HG03175 (cell line): ENCODE results near the gene DNMBP.
"Not testable (repeated sequence)": the region's sequence is repeated elsewhere in the genome, so short reads cannot be mapped to it uniquely, and the experiment has no call there.

ENCODE experiments used
- ATAC-seq: cut with Tn5 transposase; IDR thresholded peaks from one replicate; pipeline ENCODE4 v1.9.1; 2021; ENCODE audit warnings: mild to moderate bottlenecking, moderate library complexity; ENCODE audit not compliant: unreplicated experiment

Gene DNMBP

DNA sequence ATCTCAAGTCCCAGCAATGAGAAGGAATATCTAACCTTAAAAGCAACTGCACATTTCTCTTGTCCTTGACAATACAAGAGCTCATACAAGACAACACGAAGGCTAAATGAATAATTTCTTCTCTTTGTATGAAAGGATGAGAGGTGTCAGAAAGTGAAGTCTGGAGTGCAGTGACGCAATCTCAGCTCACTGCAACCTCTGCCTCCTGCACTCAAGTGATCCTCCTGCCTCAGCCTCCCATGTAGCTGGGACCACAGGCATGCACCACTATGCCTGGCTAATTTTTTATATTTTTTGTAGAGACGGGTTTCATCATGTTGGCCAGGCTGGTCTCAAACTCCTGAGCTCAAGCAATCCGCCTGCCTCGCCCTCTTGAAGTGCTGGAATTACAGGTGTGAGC is 24.1 kb downstream of the DNMBP start:
- ATAC-seq = not testable (repeated sequence)

DNA sequence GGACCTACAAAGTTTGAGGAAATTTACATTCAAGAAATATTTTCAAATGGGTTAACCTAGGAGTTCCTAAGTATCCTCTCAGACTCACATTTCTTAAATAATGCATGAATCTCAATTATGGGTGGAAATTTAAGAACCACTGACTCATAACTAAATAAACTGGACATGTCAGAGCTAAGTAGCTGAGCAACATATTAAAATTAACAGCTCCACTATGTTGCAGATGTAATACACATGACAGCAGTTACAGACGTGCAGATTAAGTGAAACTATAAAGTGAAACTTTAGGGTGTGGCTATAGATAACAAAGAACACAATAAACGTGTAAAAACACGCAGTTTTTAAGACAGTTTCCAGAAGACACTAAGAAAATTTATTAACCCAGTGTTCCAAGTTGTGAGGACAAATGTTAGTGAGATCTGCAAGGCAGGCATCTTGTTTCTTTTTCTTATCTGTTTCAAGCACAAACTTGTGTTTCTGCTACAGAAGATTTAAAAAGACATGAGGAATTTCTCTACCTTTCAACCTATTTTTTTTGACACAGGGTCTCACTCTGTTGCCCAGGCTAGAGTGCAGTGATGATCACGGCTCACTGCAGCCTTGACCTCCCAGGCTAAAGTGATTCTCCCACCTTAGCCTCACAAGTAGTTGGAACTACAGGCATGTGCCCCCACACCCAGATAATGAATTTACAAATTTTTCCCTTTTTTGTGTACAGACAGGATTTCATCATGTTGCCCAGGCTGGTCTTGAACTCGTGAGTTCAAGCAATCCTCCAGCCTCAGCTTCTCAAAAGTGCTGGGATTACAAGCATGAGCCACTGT is 25.3 kb downstream of the DNMBP start:
- peak; percentile 45 for ATAC-seq

DNA sequence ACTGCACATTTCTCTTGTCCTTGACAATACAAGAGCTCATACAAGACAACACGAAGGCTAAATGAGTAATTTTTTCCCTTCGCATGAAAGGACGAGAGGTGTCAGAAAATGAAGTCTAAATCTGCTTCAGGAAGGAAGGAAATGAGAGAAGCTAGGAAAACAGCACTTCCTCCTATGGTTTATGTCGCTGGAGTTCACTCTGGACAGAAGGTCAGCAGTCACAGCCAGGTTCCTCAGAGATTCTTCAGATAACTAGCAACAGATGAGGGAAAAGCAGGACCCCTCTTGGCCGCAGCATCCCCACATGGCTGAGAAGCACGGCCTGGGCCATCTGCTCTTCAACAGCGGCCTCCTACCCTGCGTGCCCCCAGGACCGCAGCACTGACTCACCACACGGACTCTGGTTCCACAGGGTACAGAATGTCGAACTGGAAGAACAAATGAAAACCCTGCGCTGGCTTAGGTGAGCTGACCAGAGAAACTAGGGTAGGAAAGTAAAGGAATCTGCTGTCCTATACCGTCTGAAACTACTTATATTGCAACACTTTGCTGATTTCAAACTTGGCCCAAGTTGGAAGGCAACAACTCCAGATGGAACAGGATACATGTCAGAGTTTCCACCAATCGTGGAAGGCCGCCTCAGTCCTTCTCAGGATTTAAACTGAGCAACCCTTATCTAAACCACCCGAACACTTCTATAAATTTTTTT is 26.3 kb downstream of the DNMBP start:
- peak; percentile 60 for ATAC-seq

- no peak for ATAC-seq
These were observed 27.0 kb downstream of the DNMBP start for GRCh38 chr10:99982728-99983127.

GRCh38 chr10:99981581-99982199 is 28.1 kb downstream of the DNMBP start:
- no peak for ATAC-seq

GRCh38 chr10:99979066-99979685 is 30.6 kb downstream of the DNMBP start:
- no peak for ATAC-seq

GRCh38 chr10:99977916-99978315 is 31.8 kb downstream of the DNMBP start:
- ATAC-seq = no peak

DNA sequence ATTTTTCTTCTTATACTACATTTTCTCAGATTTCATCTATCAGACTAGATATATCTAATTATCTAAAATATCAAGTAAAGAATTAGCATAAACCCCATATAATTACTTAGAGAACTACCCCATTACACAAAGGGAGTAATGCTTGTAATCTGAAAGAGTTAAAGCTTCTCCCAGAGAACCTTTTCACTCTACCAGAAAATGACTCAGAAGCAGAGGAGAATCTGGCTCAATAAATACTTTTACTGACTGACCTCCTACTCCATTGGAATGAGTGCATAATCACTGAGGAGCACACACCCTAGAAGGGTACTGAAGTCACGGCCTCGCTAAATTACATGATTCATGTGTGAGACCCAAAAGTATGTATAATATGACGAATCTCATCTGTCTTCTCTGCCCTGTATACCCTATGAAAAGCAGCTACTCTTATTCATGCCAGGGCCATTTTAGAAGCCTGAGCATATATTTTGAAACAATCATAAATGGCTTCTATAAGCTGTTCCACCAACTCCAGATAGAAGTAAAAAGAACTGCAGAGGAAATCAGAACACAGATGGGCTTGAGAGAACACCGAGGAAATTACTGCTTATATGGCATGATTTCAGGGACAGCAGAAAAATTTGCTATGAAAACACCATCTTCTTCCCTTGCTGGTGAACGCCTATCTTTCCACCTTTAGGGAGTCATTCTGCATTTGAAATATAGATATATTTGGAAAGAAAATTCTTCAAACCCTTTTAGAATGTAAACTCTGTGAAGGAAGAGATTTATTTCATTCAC is 32.7 kb downstream of the DNMBP start:
- no peak for ATAC-seq

DNA sequence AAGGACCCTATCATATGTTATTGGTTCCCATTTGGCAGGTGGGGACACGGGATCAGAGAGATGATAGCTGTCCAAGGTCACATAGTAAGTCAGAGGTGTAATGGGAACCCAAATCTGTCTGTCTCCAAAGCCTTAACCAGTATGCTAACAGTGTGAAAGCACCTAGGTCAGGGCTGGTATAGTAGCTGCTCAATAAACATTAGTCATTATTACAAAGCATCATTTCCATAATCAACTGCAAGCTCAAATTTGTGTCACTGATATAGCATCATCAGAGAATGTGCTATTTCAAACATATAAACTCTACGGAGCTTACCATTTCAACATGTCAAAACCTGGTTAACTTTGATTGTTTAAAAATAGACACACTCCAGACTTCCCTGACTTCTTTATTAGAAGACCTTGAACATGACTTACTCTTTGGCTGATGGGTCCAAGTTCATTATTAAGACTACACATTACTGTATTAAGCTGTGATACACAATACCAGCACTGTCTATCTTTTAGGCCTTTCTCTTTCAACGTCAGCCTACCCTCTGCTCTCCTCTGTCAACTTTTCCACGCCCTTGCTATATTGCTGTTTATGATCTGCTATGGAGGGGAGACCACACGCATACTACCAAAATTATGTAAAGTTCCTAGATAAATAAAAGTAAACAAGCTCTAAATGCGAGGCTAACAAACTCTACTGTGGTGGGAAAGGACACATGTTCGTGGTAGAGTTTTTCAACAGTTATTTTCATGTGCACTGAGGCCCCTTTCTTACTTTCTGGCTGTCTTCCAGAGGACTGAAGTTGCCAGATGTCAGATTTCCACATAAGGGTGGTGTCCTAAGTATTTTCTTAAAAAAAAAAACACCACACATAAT is 33.6 kb downstream of the DNMBP start:
- ATAC-seq = peak; percentile 20

- ATAC-seq = peak; percentile 48
These were observed 34.5 kb downstream of the DNMBP start for GRCh38 chr10:99975106-99975829.

DNA sequence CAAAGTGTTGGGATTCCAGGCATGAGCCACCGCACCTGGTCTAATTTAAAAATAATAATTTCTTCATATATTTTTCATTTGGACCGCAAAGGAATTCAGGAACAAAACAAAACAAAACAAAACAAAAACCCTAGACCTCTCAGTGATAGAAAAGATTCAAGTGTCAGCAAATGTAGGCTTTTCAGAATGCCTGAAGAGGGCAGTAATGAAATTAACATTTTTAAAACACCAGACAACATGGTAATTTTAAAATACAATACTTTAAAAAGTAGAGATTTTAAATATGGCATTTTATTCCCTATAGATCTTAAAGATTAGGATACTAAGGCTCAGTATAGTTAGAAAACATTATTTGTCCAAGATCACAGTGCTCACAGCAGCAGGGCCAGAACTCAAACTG is 36.6 kb downstream of the DNMBP start:
- ATAC-seq = no peak

- no peak for ATAC-seq
These were observed 41.8 kb downstream of the DNMBP start for GRCh38 chr10:99967961-99968360.

- no peak for ATAC-seq
These were observed 43.4 kb downstream of the DNMBP start for GRCh38 chr10:99966306-99966705.

DNA sequence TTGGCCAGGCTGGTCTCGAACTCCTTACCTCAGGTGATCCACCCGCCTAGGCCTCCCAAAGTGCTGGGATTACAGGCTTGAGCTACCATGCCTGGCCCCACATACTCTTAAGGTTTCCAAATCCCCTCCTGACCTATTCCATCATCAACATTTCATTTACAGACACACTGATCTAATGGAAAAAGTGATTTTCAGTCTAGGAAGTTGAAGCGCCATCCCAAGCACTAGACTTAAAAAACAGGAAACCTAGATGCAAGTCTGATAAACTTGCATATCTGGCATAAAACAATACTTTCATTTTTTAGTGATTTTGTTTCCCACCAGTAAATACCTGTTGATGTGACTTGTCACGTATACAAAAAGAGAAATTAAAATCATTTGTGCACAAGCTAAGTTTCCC is 44.0 kb downstream of the DNMBP start:
- ATAC-seq = no peak

- no peak for ATAC-seq
These were observed 45.0 kb downstream of the DNMBP start for GRCh38 chr10:99964791-99965190.

DNA sequence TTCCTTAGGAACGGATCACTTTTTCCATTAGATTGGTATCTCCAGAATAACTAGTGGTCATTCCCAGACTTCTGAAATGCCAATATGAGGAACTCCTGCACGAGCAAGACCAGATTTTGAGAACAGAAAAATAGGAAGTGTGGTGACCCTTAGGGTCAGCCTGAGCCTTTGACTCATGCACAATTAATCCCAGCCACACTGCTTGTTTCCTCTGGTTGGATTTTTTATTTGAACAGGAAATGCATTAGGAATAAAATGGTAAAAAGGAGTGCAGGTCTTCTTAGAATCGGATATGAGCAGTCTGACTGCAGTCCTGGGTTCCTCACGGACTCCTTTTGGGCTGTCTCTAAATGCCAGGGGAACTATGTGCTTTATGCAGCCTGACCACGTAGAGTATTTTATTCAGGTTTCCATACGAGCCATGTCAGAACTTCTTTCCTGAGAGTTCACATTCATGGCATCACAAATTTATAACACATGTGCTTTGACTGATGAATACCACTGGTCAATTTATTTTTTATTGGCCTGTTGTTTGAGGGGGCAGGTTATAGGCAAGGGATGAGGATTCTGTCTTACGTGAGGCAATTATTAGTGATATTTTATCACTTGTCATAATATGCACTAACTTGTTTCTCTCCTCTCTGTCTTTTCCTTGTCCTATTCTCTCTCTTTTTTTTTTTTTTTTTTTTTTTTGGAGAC is 46.1 kb downstream of the DNMBP start:
- ATAC-seq = not testable (repeated sequence)

DNA sequence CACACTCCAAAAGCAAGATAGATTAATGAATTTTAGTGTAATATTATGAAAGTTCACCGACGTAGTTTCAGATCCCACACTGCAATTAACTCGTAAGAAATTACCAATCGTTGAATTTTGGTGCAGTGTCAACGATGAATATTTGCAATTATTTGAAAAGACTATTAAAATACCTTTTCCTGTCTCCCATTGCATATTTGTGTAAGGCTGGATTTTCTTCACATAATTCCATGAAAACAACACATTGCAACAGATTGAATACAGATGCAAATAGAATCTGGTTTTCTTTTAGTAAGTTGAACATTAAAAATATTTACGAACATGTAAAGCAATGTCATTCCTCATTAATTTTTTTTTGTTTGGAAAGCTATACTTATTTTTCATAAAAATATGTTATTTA is 50.9 kb downstream of the DNMBP start:
- ATAC-seq = no peak

DNA sequence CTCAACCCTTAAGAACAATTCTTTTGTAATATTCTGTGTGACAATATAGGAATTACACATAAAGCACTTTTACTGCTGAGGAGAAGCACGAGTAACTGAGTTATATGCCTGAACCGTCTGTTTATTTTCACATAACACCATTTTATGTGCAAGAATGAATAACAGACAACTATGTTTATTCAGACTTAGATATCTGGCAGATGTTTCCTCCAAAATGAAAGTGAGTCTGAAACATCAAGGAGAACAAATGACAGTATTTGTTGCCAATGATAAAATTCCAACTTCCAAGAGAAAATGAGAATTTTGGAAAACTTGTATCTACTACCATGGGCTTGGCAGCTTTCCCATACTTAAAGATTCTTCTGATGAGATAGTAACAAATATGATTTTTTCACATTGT is 51.4 kb downstream of the DNMBP start:
- no peak for ATAC-seq
